GM12864 (cell line): ENCODE data around the gene MYO7A.

ENCODE experiments used
- DNase-seq: peaks from one replicate; pipeline ENCODE4 v3.0.0-alpha.2; 2011; ENCODE audit warnings: low read depth
- H3K4me3 ChIP-seq: 2 replicates; pipeline ENCODE4 v1.5.1; 2011; ENCODE audit warnings: mild to moderate bottlenecking, low read depth, low read length, control low read depth
- TF ChIP-seq, protein P1 (sequence below): IDR thresholded peaks from 2 replicates; pipeline ENCODE4 v1.5.1; 2011; ENCODE audit warnings: low read depth, mild to moderate bottlenecking, moderate library complexity, low read length, control low read depth, inconsistent platforms; ENCODE audit errors: missing control alignments

Gene MYO7A

GRCh38 chr11:77165066-77165465, 37.0 kb downstream of the MYO7A start:
- TF ChIP-seq, protein P1, sequence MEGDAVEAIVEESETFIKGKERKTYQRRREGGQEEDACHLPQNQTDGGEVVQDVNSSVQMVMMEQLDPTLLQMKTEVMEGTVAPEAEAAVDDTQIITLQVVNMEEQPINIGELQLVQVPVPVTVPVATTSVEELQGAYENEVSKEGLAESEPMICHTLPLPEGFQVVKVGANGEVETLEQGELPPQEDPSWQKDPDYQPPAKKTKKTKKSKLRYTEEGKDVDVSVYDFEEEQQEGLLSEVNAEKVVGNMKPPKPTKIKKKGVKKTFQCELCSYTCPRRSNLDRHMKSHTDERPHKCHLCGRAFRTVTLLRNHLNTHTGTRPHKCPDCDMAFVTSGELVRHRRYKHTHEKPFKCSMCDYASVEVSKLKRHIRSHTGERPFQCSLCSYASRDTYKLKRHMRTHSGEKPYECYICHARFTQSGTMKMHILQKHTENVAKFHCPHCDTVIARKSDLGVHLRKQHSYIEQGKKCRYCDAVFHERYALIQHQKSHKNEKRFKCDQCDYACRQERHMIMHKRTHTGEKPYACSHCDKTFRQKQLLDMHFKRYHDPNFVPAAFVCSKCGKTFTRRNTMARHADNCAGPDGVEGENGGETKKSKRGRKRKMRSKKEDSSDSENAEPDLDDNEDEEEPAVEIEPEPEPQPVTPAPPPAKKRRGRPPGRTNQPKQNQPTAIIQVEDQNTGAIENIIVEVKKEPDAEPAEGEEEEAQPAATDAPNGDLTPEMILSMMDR = no peak
- DNase-seq = no peak
- H3K4me3 ChIP-seq = no peak overlapping the region

GRCh38 chr11:77166021-77166420, 38.0 kb downstream of the MYO7A start:
- DNase-seq = no peak
- no peak overlapping the region for H3K4me3 ChIP-seq
- TF ChIP-seq, protein P1 = no peak

GRCh38 chr11:77167111-77167626, 39.1 kb downstream of the MYO7A start:
- no peak overlapping the region for H3K4me3 ChIP-seq
- DNase-seq = no peak
- TF ChIP-seq, protein P1 = no peak

DNA sequence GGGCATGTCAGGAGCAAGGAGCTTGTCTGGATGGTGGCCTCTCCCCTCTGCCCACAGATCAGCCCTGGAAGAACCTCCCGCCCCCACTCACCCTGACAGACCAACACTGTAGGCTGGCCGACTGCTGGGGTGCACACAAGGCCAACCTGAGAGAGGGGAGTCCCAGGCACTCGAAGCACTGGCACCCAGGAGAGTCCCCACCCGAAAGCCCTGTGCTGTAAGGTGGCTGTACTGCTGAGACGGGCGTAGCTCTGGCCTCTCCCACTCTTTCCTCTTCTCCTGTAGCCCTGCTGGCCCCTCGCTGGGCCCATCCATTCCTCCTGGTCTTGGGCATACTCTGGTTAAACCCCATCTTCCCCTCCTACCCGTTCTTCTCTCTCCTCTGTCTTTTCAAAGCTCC, 39.7 kb downstream of the MYO7A start:
- TF ChIP-seq, protein P1 = no peak
- no peak overlapping the region for H3K4me3 ChIP-seq
- DNase-seq = no peak

DNA sequence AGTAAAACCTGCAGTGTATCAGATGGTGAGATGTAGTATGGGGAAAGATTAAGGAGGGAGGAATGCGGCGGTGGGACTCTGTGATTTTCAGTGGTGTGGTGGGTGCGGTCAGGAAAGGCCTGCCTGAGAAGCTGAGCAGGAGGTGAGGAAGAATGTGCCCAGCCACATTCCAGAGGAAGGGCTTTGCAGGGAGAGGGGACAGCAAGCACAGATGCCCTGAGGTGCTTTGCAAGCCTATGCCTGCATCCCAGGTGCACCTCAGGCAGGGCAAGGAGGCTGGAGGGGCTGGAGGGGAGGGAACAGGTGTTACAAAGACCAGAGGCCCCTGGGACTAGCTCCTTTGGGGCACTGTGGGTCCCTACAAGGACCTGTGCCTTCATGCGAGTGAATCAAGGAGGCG, 42.1 kb downstream of the MYO7A start:
- TF ChIP-seq, protein P1 = no peak
- DNase-seq = no peak
- H3K4me3 ChIP-seq = no peak overlapping the region

GRCh38 chr11:77171254-77171653, 43.2 kb downstream of the MYO7A start:
- TF ChIP-seq, protein P1 = no peak
- H3K4me3 ChIP-seq = no peak overlapping the region
- no peak for DNase-seq

- TF ChIP-seq, protein P1 = no peak
- H3K4me3 ChIP-seq = no peak overlapping the region
- DNase-seq = no peak
Observed at GRCh38 chr11:77171885-77172665, 44.0 kb downstream of the MYO7A start.
